Muscle of arm (tissue), 14 donors: ENCODE results near the gene DOP1B. TPM values are rescaled to one million over a fixed set of nuclear protein-coding genes. Genes with fewer than 3 reads are reported as not detected.
"Not testable (repeated sequence)": the region's sequence is repeated elsewhere in the genome, so short reads cannot be mapped to it uniquely, and the experiment has no call there.

Experiments
- DNase-seq: peaks from one replicate; pipeline ENCODE4 v3.0.0-alpha.2; 2013
- long read RNA-seq, 11 donors: transcript quantifications; one replicate each; lab custom pipeline, GENCODE V29; 2026
- polyA plus RNA-seq, 12 donors: library from polyadenylated mRNA; unstranded; fragments of 120-200 nt; gene quantifications; one replicate each; pipeline ENCODE4 v1.2.1, GENCODE V29; 2013; ENCODE audit not compliant: insufficient read length in 12 of 12

DOP1B gene
- polyA plus RNA-seq = 10 to 100 TPM in 1 of 12 donors, 1 to 10 TPM in 10, not detected in 1; 5.5 to 23.8 (median 6.6) TPM
- long read RNA-seq, donor 1, partial matches to known transcripts = 18 of 18 reads
- long read RNA-seq, donor 1, other reads (novel, unspliced or antisense) = 0 of 18 reads
- long read RNA-seq, donor 2, partial matches to known transcripts = 6 of 6 reads
- long read RNA-seq, donor 2, other reads (novel, unspliced or antisense) = 0 of 6 reads
- long read RNA-seq, donor 3 = 0 reads
- long read RNA-seq, donor 4 = 0 reads
- long read RNA-seq, donor 5 = 0 reads
- long read RNA-seq, donor 6 = 0 reads
- long read RNA-seq, donor 7 = 0 reads
- long read RNA-seq, donor 8 = 0 reads
- long read RNA-seq, donor 9 = 0 reads
- long read RNA-seq, donor 10 = 0 reads
- long read RNA-seq, donor 11 = 0 reads

GRCh38 chr21:36156815-36157670 is at the start of gene DOP1B:
Gene DOP1B, plus strand, starts transcription at chr21:36156824. Its CDS starts 7,910 bp downstream, at chr21:36164734.
- DNase-seq = no peak

- no peak for DNase-seq
Measured at GRCh38 chr21:36109868-36110267, 46.8 kb upstream of the DOP1B start.

- no peak for DNase-seq
Measured at GRCh38 chr21:36111238-36111637, 45.4 kb upstream of the DOP1B start.

GRCh38 chr21:36113647-36114428 is 42.8 kb upstream of the DOP1B start:
- no peak for DNase-seq

- no peak for DNase-seq
Measured at GRCh38 chr21:36115138-36115730, 41.4 kb upstream of the DOP1B start.

GRCh38 chr21:36117286-36117741 is 39.3 kb upstream of the DOP1B start:
- DNase-seq = no peak

GRCh38 chr21:36120304-36120888 is 36.2 kb upstream of the DOP1B start:
- no peak for DNase-seq

- no peak for DNase-seq
Measured at GRCh38 chr21:36122977-36123376, 33.6 kb upstream of the DOP1B start.

- no peak for DNase-seq
Measured at GRCh38 chr21:36124395-36124794, 32.2 kb upstream of the DOP1B start.

- DNase-seq = peak; percentile 38
Measured at GRCh38 chr21:36125512-36126207, 31.0 kb upstream of the DOP1B start.

- DNase-seq = no peak
Measured at GRCh38 chr21:36126208-36126565, 30.4 kb upstream of the DOP1B start.

- DNase-seq = no peak
Measured at GRCh38 chr21:36126621-36127110, 30.0 kb upstream of the DOP1B start.

GRCh38 chr21:36127250-36127904 is 29.2 kb upstream of the DOP1B start:
- no peak for DNase-seq

GRCh38 chr21:36127977-36128376 is 28.6 kb upstream of the DOP1B start:
- DNase-seq = no peak

GRCh38 chr21:36129219-36129618 is 27.4 kb upstream of the DOP1B start:
- DNase-seq = no peak

- DNase-seq = not testable (repeated sequence)
Measured at GRCh38 chr21:36130414-36130762, 26.2 kb upstream of the DOP1B start.

GRCh38 chr21:36130839-36131238 is 25.8 kb upstream of the DOP1B start:
- DNase-seq = not testable (repeated sequence)

- DNase-seq = no peak
Measured at GRCh38 chr21:36132696-36133095, 23.9 kb upstream of the DOP1B start.

GRCh38 chr21:36134803-36135390 is 21.7 kb upstream of the DOP1B start, which contains the start of gene CBR3:
Gene CBR3, plus strand, starts transcription at chr21:36135079. Its CDS starts 114 bp downstream, at chr21:36135193.
- DNase-seq = peak; percentile 63
